PFSK-1 (cell line): ENCODE data around the gene CORO2A.

Source experiments
- FOXP2 ChIP-seq: optimal IDR thresholded peaks from 2 replicates; pipeline ENCODE3; 2011; ENCODE audit warnings: borderline replicate concordance, control low read depth, inconsistent platforms; ENCODE audit not compliant: insufficient read depth; ENCODE audit errors: extremely low read length, extremely low read depth
- POLR2AphosphoS5 ChIP-seq: IDR thresholded peaks from 2 replicates; pipeline ENCODE4 v1.6.1; 2012; ENCODE audit warnings: low read depth, mild to moderate bottlenecking, control low read depth, low read length, moderate library complexity
- SIN3A ChIP-seq: IDR thresholded peaks from 2 replicates; pipeline ENCODE4 v1.6.1; 2012; ENCODE audit warnings: mild to moderate bottlenecking, low read length, moderate library complexity, borderline replicate concordance; ENCODE audit not compliant: insufficient read depth
- TAF1 ChIP-seq: IDR thresholded peaks from 2 replicates; pipeline ENCODE4 v1.6.1; 2012; ENCODE audit warnings: low read length, control low read depth, borderline replicate concordance; ENCODE audit not compliant: insufficient read depth
- TF ChIP-seq, protein P1 (sequence below), 2 experiments: IDR thresholded peaks; 2 replicates each; pipeline versions ENCODE4 v1.6.1 to v1.8.0; 2011 to 2012; ENCODE audit warnings: low read depth in 2 of 2, low read length in 2 of 2, control low read depth in 1 of 2, inconsistent platforms in 1 of 2, mild to moderate bottlenecking in 1 of 2, moderate library complexity in 1 of 2; ENCODE audit not compliant: insufficient read depth in 1 of 2

The CORO2A gene

DNA sequence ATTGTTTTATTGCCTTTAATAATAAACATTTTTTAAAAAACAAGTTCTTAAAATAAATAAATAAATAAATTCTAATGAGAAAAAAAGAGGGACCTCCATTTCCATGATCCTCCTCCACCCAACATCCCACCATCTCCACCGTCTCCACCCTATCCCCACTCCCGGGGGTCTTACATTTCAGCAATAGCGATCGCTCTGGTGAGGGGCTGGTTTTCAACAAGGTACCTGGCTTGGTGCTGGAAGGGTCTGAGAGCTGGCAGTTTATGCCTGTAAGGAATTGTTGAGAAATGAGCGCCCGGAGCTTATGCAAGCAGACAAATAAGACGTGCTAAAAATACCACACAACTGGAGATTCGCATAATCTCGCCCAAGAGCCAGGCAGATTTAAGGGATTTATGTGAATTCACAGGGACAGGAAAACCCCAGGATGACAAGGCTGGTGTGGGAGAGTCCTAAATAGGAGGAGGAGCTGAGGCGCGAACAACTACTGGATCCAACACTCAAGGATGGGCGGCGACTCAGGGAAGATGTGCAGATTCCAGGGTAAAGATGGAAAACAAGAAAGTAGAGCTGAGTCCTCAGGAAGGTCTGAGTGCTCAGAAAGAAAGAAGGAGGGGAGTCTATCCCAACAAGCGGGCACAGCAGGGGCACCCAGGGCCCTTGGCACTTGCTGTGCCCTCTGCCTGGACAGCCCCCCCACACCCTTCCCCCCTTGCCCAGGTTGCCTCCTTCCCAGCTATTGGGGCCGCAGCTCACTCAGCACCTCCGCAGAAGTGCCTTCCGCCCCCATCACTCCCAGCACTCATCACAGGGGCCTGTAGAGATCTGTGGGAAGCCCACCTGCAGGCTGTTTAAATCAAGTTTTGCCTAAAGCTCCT lies 100.5 kb downstream of the CORO2A start:
- TF ChIP-seq, protein P1, sequence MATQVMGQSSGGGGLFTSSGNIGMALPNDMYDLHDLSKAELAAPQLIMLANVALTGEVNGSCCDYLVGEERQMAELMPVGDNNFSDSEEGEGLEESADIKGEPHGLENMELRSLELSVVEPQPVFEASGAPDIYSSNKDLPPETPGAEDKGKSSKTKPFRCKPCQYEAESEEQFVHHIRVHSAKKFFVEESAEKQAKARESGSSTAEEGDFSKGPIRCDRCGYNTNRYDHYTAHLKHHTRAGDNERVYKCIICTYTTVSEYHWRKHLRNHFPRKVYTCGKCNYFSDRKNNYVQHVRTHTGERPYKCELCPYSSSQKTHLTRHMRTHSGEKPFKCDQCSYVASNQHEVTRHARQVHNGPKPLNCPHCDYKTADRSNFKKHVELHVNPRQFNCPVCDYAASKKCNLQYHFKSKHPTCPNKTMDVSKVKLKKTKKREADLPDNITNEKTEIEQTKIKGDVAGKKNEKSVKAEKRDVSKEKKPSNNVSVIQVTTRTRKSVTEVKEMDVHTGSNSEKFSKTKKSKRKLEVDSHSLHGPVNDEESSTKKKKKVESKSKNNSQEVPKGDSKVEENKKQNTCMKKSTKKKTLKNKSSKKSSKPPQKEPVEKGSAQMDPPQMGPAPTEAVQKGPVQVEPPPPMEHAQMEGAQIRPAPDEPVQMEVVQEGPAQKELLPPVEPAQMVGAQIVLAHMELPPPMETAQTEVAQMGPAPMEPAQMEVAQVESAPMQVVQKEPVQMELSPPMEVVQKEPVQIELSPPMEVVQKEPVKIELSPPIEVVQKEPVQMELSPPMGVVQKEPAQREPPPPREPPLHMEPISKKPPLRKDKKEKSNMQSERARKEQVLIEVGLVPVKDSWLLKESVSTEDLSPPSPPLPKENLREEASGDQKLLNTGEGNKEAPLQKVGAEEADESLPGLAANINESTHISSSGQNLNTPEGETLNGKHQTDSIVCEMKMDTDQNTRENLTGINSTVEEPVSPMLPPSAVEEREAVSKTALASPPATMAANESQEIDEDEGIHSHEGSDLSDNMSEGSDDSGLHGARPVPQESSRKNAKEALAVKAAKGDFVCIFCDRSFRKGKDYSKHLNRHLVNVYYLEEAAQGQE (IDR thresholded peaks at IDR 0.05; ENCODE audit: insufficient read depth in 1 of 2, low read depth in 2 of 2, low read length in 2 of 2) = no peak
- no peak for TF ChIP-seq FOXP2
- TF ChIP-seq POLR2AphosphoS5 = no peak
- no peak for TF ChIP-seq SIN3A
- no peak for TF ChIP-seq TAF1

DNA sequence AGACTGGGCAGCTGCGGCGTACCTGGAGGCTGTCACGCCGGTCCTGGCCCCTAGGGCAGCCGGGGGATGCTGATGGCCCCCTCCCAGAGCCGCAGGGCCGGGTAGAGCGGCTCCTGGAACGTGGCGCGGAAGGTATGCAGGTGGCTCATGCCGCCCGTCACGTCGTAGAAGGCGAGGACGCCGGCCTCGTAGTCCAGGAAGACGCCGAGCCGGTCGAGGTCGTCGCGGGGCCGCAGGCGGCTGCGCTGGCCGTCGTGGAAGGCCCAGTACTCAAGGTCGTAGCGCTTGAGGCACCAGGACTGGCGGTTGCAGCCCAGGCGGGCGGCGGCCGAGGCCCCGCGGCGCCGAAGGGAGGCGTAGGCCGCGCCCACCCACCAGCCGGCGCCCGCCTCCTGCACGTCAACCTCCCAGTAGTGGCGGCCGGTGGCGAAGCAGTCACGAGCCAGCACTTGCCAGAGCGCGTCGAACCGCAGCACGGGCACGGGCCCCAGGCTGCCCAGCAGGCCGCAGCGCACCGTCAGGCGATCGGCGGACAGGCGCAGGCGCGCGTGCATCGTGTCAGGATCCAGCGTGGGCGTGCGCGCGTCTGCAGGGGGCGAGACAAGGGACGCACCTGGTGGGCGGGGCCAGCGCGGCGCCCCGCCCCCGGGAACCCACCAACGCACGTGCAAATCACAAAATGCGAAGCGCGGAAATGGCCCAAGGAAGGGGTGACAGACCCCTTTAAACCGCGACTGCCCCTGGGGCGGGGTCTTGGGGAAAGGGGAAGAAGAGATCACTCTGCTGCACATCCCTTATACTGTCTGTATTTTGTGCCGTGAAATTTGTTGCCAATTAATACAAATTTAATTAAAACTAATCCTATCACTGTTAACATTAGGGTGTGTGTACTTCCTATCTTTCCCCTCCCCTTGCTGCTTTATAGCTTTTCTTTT lies 104.8 kb downstream of the CORO2A start:
- TF ChIP-seq SIN3A = no peak
- TF ChIP-seq TAF1 = no peak

DNA sequence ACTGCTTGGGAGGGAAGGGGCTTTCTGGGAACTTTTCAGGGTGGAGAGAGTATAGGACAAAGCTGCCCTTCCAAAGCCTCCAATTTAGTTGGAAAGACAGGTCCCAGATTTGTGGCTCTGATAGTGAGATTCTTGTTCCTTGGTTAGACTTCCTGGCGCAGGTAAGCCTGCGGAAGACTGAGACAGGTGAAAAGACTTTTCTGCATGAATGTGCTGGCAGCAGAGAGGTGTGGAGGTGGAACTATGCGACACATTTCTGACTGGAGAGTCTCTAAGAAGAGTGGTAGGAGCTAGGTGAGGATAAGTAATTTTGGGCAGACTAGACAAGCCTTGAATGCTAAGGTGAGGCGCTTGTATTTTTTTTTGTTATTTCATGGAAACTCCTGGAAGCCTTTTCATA lies 106.0 kb downstream of the CORO2A start:
- TF ChIP-seq, protein P1 (IDR thresholded peaks at IDR 0.05; ENCODE audit: insufficient read depth in 1 of 2, low read depth in 2 of 2, low read length in 2 of 2) = no peak
- TF ChIP-seq SIN3A (no peak), FOXP2 (no peak), TAF1 (no peak), POLR2AphosphoS5 (no peak)

DNA sequence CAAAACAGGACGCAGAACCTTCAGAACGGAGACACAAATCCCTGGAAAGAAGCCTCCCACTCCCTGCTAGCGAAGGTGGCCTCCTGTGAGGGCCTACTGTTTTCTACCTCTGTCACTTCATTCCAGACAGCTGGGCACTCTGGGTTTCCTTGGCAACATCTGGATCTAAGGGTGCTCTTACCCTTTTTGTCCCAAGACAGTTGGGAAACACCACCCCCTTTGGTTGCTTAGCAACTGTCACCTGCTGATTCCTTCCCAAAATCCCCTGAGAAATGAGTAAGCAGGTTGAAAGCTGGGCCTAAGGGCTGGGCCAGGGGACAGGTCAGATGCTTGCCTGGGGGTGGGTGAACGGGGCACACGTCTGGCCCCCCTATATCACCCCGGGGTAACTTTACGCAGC lies 106.5 kb downstream of the CORO2A start:
- TF ChIP-seq FOXP2 = no peak
- TF ChIP-seq SIN3A = no peak
- TF ChIP-seq, protein P1 (IDR thresholded peaks at IDR 0.05; ENCODE audit: insufficient read depth in 1 of 2, low read depth in 2 of 2, low read length in 2 of 2) = no peak
- no peak for TF ChIP-seq POLR2AphosphoS5
- TF ChIP-seq TAF1 = no peak

DNA sequence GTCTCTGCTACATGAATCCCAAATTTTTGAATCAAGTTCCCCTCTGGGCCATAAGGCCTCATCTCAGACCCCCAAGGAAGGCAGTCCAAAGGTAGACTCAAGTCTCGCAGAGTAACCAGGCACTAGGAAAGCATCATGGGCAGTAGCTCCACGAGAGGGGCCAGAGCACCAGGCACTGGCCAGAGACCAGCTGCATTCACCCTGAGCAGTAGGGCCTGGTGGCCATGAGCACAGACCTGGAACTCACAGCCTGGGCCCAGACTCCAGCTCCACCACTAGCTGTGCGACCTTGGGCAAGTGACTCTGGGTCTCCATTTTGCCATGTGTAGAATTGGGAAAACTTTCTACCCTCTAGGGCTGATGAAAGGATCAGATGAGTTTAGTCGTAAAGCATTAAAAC lies 107.4 kb downstream of the CORO2A start:
- TF ChIP-seq FOXP2 (no peak), SIN3A (no peak), POLR2AphosphoS5 (no peak), TAF1 (no peak)
- TF ChIP-seq, protein P1 (IDR thresholded peaks at IDR 0.05; ENCODE audit: insufficient read depth in 1 of 2, low read depth in 2 of 2, low read length in 2 of 2) = no peak
